SH-SY5Y (cell line): Measurements from ENCODE around the gene TSPAN11.

Experiments used
- GATA2 ChIP-seq: IDR thresholded peaks from 2 replicates; pipeline ENCODE4 v1.6.1; 2011; ENCODE audit warnings: mild to moderate bottlenecking, low read depth, low read length
- GATA3 ChIP-seq: IDR thresholded peaks from 2 replicates; pipeline ENCODE4 v1.6.1; 2011; ENCODE audit warnings: low read depth, mild to moderate bottlenecking, low read length, moderate library complexity

GRCh38 chr12:30882706-30883105 is 43.8 kb upstream of the TSPAN11 start:
- no peak for TF ChIP-seq GATA3
- no peak for TF ChIP-seq GATA2
